GM18505 (cell line): Measurements from ENCODE around the gene GTF3C1.

Source experiments
- ATAC-seq: cut with Tn5 transposase; IDR thresholded peaks from one replicate; pipeline ENCODE4 v1.9.1; 2021; ENCODE audit not compliant: unreplicated experiment
- POLR2A ChIP-seq: IDR thresholded peaks from 4 replicates; pipeline ENCODE4 v1.6.1; 2011; ENCODE audit warnings: borderline replicate concordance; ENCODE audit not compliant: insufficient read depth, insufficient read length; ENCODE audit errors: extremely low read depth

GTF3C1 gene

GRCh38 chr16:27549464-27549745 lies 308 bp downstream of the GTF3C1 start:
- no peak for TF ChIP-seq POLR2A
- peak; percentile 30 for ATAC-seq

- ATAC-seq, result no peak
- no peak for TF ChIP-seq POLR2A
Measured at GRCh38 chr16:27547851-27548250, 1.9 kb downstream of the GTF3C1 start.

GRCh38 chr16:27547134-27547533 lies 2.6 kb downstream of the GTF3C1 start:
- TF ChIP-seq POLR2A, result no peak
- no peak for ATAC-seq

- ATAC-seq, result no peak
- TF ChIP-seq POLR2A, result no peak
Measured at GRCh38 chr16:27544671-27545070, 5.0 kb downstream of the GTF3C1 start.

GRCh38 chr16:27543801-27544200 lies 5.9 kb downstream of the GTF3C1 start:
- no peak for TF ChIP-seq POLR2A
- ATAC-seq, result no peak

- ATAC-seq, result no peak
- no peak for TF ChIP-seq POLR2A
Measured at GRCh38 chr16:27539636-27540035, 10.1 kb downstream of the GTF3C1 start.

- TF ChIP-seq POLR2A, result no peak
- ATAC-seq, result no peak
Measured at GRCh38 chr16:27539120-27539519, 10.6 kb downstream of the GTF3C1 start.

GRCh38 chr16:27538528-27538927 lies 11.2 kb downstream of the GTF3C1 start:
- no peak for TF ChIP-seq POLR2A
- no peak for ATAC-seq

- no peak for TF ChIP-seq POLR2A
- no peak for ATAC-seq
Measured at GRCh38 chr16:27534256-27534655, 15.5 kb downstream of the GTF3C1 start.

GRCh38 chr16:27531826-27532800 lies 17.6 kb downstream of the GTF3C1 start:
- no peak for TF ChIP-seq POLR2A
- ATAC-seq, result no peak

- TF ChIP-seq POLR2A, result no peak
- ATAC-seq, result no peak
Measured at GRCh38 chr16:27531186-27531585, 18.5 kb downstream of the GTF3C1 start.

- TF ChIP-seq POLR2A, result no peak
- no peak for ATAC-seq
Measured at GRCh38 chr16:27529962-27530361, 19.8 kb downstream of the GTF3C1 start.

GRCh38 chr16:27528294-27528693 lies 21.4 kb downstream of the GTF3C1 start:
- TF ChIP-seq POLR2A, result no peak
- no peak for ATAC-seq

- no peak for TF ChIP-seq POLR2A
- no peak for ATAC-seq
Measured at GRCh38 chr16:27526180-27526579, 23.5 kb downstream of the GTF3C1 start.
